GM19397 (cell line): ENCODE results near the gene BATF.

Experiments
- ATAC-seq: cut with Tn5 transposase; IDR thresholded peaks from one replicate; pipeline ENCODE4 v1.9.1; 2021; ENCODE audit warnings: mild to moderate bottlenecking, moderate library complexity; ENCODE audit not compliant: unreplicated experiment

Gene BATF

DNA sequence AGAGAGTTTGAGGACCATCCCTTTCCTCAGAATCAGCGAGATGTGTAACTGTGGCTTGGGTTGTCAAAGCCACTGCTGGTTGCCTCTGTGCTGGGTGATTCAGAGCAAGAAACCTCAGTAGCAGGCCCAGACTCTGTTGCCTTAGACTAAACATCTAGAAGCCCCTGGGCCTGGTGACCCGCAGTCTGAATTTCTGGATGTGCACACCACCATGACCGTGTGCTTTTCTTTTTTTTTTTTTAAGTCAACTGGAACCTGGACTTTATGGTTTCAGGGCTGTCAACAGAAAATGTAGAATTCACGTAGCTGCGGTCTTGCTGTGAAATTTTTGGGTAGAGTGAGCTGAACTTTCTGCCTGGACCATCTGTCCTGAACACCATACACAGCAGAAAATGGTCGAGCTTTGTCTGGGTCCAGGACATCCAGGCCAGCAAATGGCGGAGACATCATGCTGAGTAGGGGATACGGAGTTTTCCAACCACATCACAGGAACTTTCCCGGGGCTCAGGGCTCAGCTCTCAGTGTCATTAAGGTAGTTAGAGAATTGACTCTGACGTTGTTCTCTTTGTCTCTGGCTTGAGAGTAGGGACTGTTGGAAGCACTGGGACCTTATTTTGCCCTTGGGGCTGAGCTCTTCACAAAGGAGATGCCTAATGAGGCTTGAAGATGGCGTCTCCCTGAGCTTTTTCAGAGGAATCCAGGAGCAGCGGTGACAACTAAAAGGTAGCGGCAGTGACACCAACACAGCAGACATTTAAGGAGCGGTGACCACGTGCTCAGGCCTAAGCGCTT is 23.0 kb upstream of the BATF start:
- ATAC-seq: peak; percentile 53

DNA sequence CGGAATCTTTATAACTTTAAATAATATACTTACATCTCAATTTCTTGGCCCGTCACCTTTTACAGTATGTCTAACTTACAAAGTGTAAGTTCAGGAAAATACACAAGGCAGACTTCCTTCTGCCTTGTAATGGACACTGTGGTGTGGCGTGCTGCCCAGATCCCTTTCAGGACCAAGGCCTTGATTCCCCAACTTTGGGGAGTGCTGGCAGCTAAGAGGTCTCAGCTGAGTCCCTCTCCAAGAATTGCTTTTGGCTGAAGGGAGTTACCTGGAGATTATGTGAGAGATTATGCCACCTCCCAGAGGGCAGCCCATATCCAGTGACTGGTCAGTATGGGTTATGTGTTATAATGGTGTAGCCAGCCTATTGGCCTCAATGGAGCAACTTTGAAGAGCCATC is 21.2 kb upstream of the BATF start:
- ATAC-seq: no peak

DNA sequence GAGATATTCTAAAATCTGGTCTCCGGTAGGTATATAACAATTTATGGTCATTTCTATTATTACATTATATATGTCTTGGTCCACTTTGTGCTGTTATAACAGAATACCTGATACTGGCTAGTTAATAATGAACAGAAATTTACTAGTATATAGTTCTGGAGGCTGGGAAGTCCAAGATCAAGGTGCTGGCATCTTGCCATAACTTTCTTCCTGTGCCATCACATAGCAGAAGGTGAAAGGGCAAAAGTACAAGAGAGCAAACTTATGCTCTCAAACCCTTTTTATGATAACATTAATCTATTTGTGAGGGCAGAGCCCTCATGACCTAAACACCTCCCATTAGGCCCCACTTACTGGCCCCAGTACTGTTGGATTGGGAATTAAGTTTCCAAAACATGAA is 17.9 kb upstream of the BATF start:
- ATAC-seq: no peak

DNA sequence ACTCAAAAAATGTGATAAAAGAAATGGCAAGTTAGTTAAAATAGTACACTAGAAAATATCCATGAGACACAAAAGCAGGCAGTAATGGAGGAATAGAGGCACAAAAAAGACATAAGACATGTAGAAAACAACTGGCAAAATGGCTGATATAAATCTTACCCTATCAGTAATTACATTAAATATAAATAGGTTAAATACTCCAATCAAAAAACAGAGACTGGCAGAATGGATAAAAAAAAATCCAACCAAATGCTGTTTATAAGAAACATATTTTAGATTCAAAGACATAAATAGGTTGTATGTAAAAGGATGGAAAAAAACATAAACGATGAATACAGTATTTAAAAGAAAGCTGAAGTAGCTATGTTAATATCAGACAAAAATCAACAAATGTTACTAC is 15.3 kb upstream of the BATF start:
- no peak for ATAC-seq

DNA sequence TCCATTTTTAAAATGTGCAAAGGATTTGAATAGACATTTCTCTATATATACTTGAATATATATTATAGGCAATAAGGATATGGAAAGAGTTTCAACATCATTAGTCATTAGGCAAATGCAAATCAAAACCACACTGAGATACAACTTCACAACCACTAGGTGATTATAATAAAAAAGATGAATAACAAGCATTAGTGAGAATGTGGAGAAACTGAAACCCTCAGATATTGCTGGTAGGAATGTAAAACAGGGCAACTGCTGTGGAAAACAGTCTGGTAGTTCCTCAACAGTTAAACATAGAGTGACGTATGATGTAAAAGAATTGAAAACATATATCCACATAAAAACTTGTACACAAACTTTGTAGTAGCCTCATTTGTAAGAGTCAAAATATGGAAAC is 11.7 kb upstream of the BATF start:
- no peak for ATAC-seq

DNA sequence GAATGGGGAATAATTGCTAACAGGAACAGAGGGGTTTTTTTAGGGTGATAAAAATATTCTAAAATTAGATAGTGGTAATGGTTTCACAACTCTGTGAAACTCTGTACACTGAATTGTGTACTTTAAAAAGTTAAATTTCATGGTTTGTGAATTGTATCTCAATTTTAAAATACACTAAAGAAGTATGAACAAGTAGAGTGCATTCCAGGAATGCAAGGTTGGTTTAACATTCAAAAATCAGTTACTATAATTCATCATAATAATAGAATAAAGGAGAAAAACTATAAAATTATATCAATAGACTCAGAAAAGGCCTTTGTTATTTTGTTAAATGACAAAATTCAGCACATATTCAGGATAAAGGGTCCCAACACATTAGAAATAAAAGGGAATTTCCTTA is 11.1 kb upstream of the BATF start:
- ATAC-seq: no peak

DNA sequence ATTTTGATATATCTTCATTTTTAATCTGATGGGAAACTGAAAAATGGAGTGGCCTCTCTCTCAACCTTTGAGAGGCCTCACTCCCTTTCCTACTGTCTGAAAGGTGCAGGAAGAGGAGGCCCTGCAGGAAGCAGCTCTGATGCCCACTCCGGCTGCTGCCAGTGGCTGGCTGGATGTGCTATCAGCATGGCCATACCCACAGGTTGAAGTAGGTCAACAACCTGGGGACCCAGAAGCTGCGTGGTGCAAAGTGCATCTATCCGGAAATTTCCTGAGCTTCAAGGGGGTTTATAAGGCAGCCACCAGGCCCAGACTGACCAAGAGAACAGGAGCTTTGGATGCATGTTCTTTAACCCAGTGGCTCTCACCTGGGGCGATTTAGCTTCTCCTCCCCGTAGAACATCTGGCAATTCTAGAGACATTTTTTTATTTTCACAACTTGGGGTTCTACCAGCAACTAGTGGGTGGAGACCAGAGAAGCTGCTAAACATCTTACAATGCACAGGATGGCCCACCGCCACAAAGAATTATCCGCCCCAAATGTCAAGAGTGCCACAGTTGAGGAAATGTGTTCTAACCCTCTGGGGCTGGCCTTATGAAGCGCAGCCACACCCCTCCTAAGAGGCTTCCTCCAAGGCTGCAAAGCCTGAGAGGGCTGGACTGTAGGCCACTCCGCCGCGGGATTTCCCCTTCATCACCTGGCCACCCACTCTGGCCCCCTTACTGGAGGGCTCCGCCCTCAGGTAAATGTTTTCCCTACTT is 8.2 kb upstream of the BATF start:
- peak; percentile 37 for ATAC-seq

DNA sequence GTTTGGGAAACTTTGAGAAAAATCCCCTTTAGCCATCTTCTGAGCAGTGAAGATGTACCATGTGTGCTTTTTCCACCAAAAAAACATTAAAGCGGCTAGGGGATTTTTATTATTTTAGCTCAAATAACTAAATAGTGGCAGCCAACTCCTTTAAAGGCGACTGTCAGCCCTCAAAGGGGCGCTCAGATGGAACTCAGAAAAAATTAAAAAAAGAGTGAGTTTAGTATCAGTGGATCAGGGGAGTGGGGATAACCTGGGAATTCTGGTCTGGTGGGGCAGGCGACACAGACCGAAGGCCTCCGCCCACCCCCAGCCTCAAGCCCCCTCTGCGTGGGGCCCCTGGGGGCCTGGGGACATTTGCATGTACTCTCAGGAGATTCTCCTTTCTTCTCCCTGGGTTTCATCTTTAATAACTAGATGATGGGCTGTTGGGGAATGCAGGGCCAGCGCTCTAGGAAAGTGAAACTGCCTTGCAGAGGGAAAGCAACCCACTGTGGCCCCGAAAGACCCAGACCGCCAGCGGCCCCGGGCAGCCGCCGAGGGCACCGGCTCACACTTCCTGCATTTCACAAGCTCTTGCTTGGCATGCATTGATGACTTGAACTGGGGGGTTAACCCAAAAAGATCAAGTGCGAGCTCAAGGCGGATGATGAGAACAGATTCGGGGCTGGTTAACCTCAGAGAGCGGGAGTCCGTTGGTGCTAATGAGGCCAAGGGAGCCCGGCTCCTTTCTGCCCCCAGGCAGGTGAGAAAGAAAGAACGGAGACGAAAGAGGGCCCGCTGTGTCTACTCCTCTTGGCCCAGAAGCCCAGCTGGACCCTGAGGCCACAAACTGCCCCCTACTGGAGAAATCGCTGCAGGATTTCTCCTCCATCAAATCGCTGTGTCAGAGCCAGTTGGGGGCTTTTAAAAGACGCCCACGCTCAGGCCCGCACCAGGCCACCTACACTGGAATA is 7.3 kb upstream of the BATF start:
- peak; percentile 41 for ATAC-seq

DNA sequence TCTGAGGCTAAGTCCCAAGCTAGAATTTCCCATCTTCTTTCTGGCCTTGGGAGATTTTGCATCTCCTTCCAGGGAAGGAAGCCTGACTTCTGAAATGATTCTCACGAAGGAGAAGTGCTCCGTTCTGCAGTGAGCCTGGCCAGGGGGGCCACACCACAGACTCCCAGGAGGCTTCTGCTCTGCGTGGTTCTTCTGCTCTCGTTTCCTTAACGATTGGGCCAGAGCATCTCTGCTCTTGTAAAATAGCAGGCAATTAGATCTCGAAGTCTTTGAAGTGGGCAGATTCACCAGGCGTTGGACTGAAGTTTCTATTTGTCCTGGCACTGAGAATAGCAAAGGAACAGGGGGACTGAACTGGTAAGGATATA is 6.7 kb upstream of the BATF start:
- ATAC-seq: peak; percentile 48

DNA sequence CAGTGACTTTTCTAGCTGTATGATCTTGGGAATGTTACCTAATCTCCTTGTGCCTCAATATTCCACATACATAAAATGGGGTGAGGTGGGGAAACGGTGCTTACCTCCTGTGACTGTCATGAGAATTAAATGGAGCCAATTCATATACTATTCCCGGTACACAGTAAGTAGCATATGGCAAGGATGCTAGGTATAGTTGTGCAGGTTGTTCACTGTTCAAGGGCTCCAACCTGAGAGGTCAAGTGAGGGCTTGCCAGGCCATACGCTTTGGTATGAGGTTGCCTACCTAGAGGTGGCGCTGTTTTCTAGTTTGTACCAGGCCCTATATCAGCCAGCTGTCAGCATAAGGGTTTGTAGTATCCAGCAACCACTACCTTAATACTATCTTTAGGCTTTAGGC is 3.6 kb upstream of the BATF start:
- ATAC-seq: no peak

DNA sequence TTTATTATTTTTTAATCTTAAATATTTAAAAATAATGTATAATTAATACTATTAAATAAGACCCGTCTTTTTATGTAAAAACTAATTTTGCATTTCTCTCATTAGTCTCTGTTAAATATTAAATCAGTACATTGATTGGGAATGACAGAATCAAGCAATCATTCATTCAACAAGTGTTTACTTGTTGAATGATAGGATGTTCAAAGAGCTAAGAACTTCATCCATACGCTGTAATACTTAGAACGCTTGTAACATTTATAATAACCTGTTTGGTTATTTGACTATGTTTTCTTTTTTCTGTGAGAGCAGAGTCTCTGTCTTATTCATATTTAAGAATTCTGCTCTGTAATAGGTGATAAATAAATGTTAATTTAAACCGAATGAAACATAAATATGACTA is 2.9 kb upstream of the BATF start:
- no peak for ATAC-seq

DNA sequence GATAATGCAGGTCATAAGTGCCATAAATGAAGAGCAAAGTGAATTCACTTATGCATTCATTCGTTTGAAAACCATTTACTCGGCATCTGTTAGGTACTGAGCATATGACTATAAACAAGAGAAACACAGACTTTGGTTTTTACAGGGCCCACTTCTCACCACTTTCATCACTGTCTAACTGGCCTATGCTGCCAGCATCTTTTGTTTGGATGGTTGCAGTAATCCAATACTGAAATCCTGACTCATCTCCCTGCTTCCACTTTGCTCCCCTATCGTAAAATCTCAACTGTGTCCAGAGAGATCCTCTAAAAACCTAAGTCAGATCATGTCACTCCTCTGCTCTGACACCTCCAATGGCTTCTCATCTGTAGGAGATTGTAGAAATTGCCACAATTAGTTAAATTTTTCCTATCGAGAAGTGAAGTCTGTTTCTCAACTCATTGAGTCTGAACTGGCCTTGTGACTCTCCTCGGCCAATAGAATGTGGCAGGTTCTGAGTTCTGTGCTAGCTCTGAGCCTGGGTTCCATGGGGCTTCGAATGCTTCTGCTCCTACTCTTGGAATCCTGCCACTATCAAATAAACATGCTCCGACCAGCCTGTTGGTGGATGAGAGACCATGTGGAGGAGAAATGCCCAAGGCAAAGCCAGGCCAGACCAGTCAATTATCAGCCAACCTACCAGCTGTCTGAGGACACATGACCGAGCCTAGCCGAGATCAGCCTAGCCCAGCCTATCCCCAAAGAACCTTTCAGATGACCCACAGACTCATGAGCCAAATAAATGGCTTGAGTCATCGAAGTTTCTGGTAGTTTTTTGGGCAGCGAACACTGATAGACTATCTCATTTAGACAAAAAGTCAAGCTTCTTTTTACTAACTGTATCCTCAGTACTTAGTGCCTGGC is 2.2 kb upstream of the BATF start:
- ATAC-seq: no peak

DNA sequence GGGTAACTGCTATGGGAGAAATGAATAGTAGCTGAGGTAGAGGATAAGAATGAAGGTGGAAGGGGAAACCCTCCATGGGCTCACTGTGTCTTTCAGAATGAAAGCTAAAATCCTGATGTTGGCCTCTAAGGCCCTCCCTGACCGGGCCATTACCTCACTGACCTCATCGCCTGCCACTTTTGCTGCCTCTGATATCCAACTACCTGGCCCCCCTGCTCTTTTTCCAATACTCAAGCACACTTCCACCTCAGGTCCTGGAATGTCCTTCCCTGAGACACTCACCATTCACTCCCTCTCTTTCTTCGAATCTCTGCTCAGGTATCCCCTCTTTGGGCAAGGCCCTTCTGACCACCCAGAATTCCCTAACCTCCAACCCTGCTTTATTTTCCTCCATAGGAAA is 1.4 kb upstream of the BATF start:
- no peak for ATAC-seq

DNA sequence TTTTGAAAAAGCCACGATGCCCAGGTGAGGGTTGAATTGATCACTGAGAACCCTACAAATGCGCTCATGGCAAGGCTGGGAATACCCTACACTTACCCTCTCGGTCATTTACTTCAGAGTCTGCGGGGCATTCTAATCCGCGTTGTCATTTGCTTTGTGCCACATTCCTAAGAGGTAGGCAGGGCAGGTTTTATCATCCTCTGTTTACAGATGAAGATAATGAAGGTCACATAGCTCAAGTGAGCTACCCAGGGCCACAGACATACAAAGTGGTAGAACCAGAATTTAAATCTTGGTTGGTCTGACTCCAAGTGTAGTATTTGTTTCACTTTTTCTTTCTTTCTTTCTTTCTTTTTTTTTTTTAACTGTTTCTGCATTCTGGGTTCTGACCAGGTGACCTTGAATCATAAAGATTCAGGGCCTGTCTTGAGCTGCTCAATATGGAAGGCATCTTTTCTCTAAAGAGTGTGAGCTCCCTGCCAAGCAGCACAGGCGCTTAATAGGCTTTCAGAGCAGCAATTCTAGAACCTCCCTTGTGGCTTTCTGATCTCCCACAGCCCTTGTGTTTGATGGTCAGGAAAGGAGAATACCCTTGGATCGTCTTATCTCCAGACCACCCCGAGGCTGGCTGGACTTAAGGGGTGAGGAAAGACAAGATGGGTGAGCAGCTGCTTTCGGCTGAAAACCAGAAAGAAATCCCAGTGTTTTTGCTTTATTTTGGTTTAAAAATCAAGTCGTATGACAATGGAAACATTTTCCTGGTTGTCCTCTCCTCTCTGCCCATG is 662 bp upstream of the BATF start:
- ATAC-seq: peak; percentile 17

DNA sequence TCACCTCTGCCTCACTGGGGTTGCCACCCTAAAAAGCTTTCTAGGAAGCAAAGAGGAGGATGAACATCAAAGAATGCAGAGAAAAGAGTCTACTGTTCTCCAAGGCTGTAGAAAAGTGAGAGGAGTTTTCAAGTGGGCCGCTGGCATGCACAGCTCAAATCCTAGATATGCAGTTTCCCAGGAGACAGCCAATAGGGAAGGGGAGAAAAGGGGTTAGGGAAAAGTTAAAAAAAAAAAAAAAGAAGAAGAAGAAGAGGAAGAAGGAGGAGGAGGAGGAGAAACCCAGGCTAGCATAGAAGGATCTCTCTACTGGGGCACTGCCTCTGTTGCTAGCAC is 682 bp downstream of the BATF start:
- no peak for ATAC-seq

DNA sequence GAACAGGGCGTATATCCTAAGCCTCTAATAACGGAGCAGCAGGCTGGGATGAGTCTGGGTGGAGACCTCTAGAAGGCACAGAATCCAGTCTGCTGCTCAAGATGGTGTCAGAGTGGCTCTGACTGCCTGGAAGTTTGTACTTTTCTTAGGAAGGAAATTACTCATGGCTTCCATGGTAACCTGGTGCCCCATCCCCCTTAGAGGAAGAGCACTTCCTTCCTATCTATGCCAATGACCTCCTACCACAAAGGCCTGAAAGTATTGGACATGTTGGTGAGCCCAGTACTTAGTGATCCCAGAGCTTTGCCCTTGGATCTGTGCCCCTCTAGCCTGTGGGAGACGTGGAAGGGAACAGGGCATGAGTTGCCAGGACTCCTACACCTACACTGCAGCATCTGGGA is 1.5 kb downstream of the BATF start:
- ATAC-seq: no peak

DNA sequence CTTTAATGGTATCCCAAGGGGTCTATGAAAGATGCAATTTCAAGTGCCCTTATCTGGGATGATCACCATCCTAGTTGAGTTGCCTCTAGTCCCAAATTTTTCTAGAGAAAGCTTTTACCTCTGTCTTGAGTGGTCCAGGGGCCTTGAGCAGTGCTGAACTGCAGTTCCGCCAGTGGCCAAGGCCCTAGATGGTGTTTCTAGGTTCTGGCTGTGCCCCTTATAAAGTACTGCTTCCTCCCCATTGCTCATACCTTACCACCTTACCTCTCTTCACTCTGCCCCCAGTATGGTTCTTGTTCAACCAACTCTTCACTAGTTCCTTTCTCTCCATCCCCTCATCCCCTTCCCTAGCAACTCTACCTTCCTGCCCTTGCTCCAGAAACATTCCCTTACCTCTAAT is 3.7 kb downstream of the BATF start:
- ATAC-seq: no peak

DNA sequence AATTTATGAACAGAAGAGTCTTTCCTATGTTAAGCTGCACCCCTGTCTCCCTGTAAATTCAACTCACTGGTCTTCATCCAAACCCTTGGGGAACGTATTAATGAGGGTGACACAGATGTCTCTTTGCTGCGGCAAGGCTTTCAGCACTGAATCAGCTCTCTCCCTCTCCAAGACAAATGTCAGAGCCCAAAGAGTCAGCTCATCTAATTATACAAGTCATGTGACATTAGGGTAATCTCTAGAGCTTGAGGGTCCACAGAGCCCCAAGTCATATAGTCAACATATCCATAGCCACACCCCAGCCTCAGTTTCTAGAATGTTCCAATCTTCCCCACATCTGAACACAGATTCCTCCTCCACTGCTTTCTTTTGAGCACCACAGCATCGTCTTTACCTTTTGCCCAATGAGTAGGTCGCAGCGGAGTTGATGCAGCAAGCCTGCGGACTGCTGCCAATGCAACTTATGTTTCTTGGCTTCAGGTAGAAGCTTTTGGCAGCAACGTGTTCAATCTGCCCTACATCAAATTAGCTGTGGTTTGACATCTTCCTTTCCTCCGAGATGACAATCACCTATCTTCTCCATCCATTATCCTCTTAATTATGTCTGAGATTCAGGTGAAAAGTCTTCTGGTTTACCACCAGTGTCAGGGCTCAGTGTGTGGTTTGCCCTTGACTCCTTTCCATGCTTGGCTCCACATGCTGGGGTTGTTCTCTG is 5.3 kb downstream of the BATF start:
- ATAC-seq: no peak

DNA sequence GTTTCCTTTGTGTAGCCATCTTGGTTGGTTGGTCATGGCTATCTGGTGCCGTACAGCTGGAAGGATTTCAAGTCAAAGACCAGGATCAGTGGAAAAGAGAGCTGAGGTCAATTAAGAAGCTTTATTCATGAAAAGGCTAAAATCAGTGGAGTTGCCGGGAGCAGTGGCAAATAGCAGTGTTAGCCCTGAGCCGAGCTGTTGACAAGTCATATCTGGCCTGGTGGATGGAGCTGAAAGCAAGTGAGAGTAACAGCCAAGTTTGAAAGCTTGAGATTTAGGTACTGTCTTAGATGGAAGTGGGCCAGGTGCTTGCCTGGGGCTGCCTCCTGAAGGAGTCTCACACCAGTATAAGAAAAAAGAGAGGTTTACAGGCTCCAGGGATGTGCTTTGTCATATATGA is 9.0 kb downstream of the BATF start:
- no peak for ATAC-seq
